Smooth muscle cell (in vitro differentiated cells): ENCODE measurements around the gene DNMBP. TPM values are rescaled to one million over a fixed set of nuclear protein-coding genes. Genes with fewer than 3 reads are reported as not detected.

ENCODE experiments used
- DNase-seq: peaks from one replicate; lab custom pipeline; 2025; ENCODE audit not compliant: unreplicated experiment; lab: John Stamatoyannopoulos, UW
- H2AFZ ChIP-seq: fragments of 200-600 bp; sonication (generic); 2 replicates; pipeline ENCODE4 v1.6.0; 2016; ENCODE audit warnings: antibody characterized with exemption, low read depth, mild to moderate bottlenecking
- H3F3A ChIP-seq: fragments of 200-600 bp; sonication (generic); 2 replicates; pipeline ENCODE4 v1.6.0; 2017; ENCODE audit warnings: antibody characterized with exemption, low read depth
- H3K27ac ChIP-seq: fragments of 200-600 bp; sonication (generic); 2 replicates; pipeline ENCODE4 v1.5.1; 2016; ENCODE audit warnings: low read depth, mild to moderate bottlenecking
- H3K27me3 ChIP-seq: fragments of 200-600 bp; sonication (generic); 2 replicates; pipeline ENCODE4 v1.6.1; 2016; ENCODE audit warnings: low read depth, mild to moderate bottlenecking
- H3K36me3 ChIP-seq: fragments of 200-600 bp; sonication (generic); 2 replicates; pipeline ENCODE4 v1.5.1; 2016; ENCODE audit warnings: low read depth
- H3K4me1 ChIP-seq: fragments of 200-600 bp; sonication (generic); 2 replicates; pipeline ENCODE4 v1.5.1; 2016; ENCODE audit warnings: low read depth
- H3K4me2 ChIP-seq: fragments of 200-600 bp; sonication (generic); 2 replicates; pipeline ENCODE4 v1.6.0; 2016; ENCODE audit warnings: mild to moderate bottlenecking
- H3K4me3 ChIP-seq: fragments of 200-600 bp; sonication (generic); 2 replicates; pipeline ENCODE4 v1.5.1; 2016; ENCODE audit warnings: mild to moderate bottlenecking
- H3K79me2 ChIP-seq: fragments of 200-600 bp; sonication (generic); 2 replicates; pipeline ENCODE4 v1.6.0; 2016; ENCODE audit warnings: low read depth, mild to moderate bottlenecking
- H3K9ac ChIP-seq: fragments of 200-600 bp; sonication (generic); 2 replicates; pipeline ENCODE4 v1.6.0; 2016; ENCODE audit warnings: low read depth
- H3K9me3 ChIP-seq: fragments of 200-600 bp; sonication (generic); replicated peaks from 2 replicates; pipeline ENCODE4 v1.5.1; 2016; ENCODE audit warnings: low read depth
- H4K20me1 ChIP-seq: fragments of 200-600 bp; sonication (generic); 2 replicates; pipeline ENCODE4 v1.6.0; 2016; ENCODE audit warnings: low read depth
- CTCF ChIP-seq: fragments of 200-600 bp; sonication (generic); IDR thresholded peaks from 2 replicates; pipeline ENCODE4 v1.5.1; 2017; ENCODE audit warnings: borderline replicate concordance, mild to moderate bottlenecking, antibody characterized with exemption; ENCODE audit not compliant: insufficient read depth, poor library complexity, severe bottlenecking
- WGBS: methylation state at CpG from one replicate; pipeline ENCODE4 v1.1.7; 2016; ENCODE audit warnings: low lambda C conversion rate; 5-methylcytosine and 5-hydroxymethylcytosine counted together
- polyA plus RNA-seq: library from polyadenylated mRNA; unstranded; fragments of >200 nt; fragmentation: Nextera tagmentation; extraction: Ambion mirVana; gene quantifications from 2 replicates; pipeline ENCODE4 v1.2.1, GENCODE V29; 2016
- total RNA-seq: library from RNA; depleted of rRNA; stranded (reverse); fragments of >200 nt; gene quantifications from 2 replicates; pipeline ENCODE4 v1.2.3, GENCODE V29; 2014

Gene DNMBP
- total and polyA plus RNA-seq, 2 experiments from 2014 or later: 9.4 to 17.9 TPM

GRCh38 chr10:99981581-99982199, 28.1 kb downstream of the DNMBP start:
- Histone ChIP-seq H3F3A (peaks cover 43% of the 10 kb centered on the region), H3K27ac (peak overlapping the region; percentile 93), H3K36me3 (no peaks in the 10 kb centered on the region), H2AFZ (no peak overlapping the region), H4K20me1 (no peaks in the 10 kb centered on the region), H3K79me2 (peaks cover 81% of the 10 kb centered on the region), H3K4me2 (no peak overlapping the region), H3K4me3 (no peak overlapping the region), H3K9ac (no peak overlapping the region), H3K27me3 (no peaks in the 10 kb centered on the region), H3K9me3 (no peaks in the 10 kb centered on the region), H3K4me1 (peaks cover 41% of the 10 kb centered on the region)
- no peak for DNase-seq
- 89% methylated on average over 6 of the region's 6 CpGs for WGBS
- TF ChIP-seq CTCF: no peak

DNA sequence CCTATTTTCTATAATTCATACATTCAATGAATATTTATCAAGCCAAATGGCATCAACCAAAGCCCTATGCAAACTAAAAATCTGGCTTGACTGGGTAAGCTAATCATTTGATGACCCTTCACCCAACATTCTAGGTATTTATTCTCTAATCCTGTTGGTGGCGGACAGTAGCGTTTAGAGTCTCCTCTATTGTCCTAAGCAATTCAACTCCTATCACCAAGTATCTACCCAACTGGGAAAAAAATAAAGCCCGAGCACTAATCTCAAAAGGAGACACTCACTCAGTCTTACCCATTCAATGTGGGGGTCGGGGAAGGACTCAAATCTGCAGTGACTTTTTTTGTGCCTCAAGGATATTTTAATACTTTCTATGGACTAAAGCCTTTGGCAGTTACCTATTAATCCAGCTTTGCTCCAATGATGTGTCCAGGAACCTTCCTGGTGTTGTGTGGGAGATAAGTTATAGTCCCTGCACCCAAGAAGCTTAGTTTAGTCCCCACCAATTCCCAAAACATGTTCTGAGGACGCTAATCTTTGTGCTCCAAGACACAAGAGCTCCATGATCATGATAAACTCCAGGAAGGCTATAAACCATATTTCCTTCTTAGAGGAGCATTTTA, 30.6 kb downstream of the DNMBP start:
- Histone ChIP-seq H3K27me3 (no peaks in the 10 kb centered on the region), H3K79me2 (peaks cover 75% of the 10 kb centered on the region), H2AFZ (no peak overlapping the region), H3F3A (peaks cover 35% of the 10 kb centered on the region), H3K9me3 (no peaks in the 10 kb centered on the region), H3K4me3 (no peak overlapping the region), H3K27ac (peak overlapping the region; percentile 98), H3K4me2 (no peak overlapping the region), H3K9ac (no peak overlapping the region), H3K4me1 (peaks cover 39% of the 10 kb centered on the region), H4K20me1 (no peaks in the 10 kb centered on the region), H3K36me3 (no peaks in the 10 kb centered on the region)
- TF ChIP-seq CTCF: no peak
- DNase-seq: no peak
- WGBS: 82% methylated on average over 5 of the region's 5 CpGs

- H3K4me1 ChIP-seq: peaks cover 32% of the 10 kb centered on the region
- no peak for TF ChIP-seq CTCF
- no peaks in the 10 kb centered on the region for H3K27me3 ChIP-seq
- no peak for DNase-seq
- peaks cover 85% of the 10 kb centered on the region for H3K79me2 ChIP-seq
- 18% methylated on average over 5 of the region's 5 CpGs for WGBS
- H3K4me2 ChIP-seq: peak overlapping the region; percentile 81
- H3K9ac ChIP-seq: peak overlapping the region; percentile 77
- H3K36me3 ChIP-seq: no peaks in the 10 kb centered on the region
- H3K4me3 ChIP-seq: no peak overlapping the region
- peaks cover 30% of the 10 kb centered on the region for H3F3A ChIP-seq
- H3K27ac ChIP-seq: peak overlapping the region; percentile 98
- H2AFZ ChIP-seq: no peak overlapping the region
- H4K20me1 ChIP-seq: no peaks in the 10 kb centered on the region
- H3K9me3 ChIP-seq: no peaks in the 10 kb centered on the region
Observed at GRCh38 chr10:99977916-99978315, 31.8 kb downstream of the DNMBP start.
